ENCODE data around the gene CLASP2.

CLASP2 gene

GRCh38 chr3:33629219-33629618, 88.8 kb downstream of the CLASP2 start:
- no peak for DNase-seq

- no peak for DNase-seq
These were observed 93.3 kb downstream of the CLASP2 start for GRCh38 chr3:33624756-33625155.

GRCh38 chr3:33613041-33613440, 105.0 kb downstream of the CLASP2 start:
- no peak for DNase-seq

- no peak for DNase-seq
These were observed 105.4 kb downstream of the CLASP2 start for GRCh38 chr3:33612607-33613006.

- DNase-seq = no peak
These were observed 115.2 kb downstream of the CLASP2 start for GRCh38 chr3:33602829-33603228.

GRCh38 chr3:33597257-33597689, 120.8 kb downstream of the CLASP2 start:
- DNase-seq = no peak

GRCh38 chr3:33592999-33593398, 125.1 kb downstream of the CLASP2 start:
- DNase-seq = no peak

GRCh38 chr3:33590541-33590940, 127.5 kb downstream of the CLASP2 start:
- DNase-seq = no peak

GRCh38 chr3:33586402-33586801, 131.7 kb downstream of the CLASP2 start:
- no peak for DNase-seq

- DNase-seq = no peak
These were observed 135.8 kb downstream of the CLASP2 start for GRCh38 chr3:33582234-33582633.

GRCh38 chr3:33581666-33582065, 136.4 kb downstream of the CLASP2 start:
- no peak for DNase-seq

- no peak for DNase-seq
These were observed 138.2 kb downstream of the CLASP2 start for GRCh38 chr3:33579840-33580239.

- DNase-seq = no peak
These were observed 138.9 kb downstream of the CLASP2 start for GRCh38 chr3:33579178-33579510.

- DNase-seq = no peak
These were observed 139.5 kb downstream of the CLASP2 start for GRCh38 chr3:33578325-33579177.

GRCh38 chr3:33577588-33577987, 140.5 kb downstream of the CLASP2 start:
- DNase-seq = no peak

GRCh38 chr3:33577173-33577572, 140.9 kb downstream of the CLASP2 start:
- DNase-seq = no peak

- DNase-seq = no peak
These were observed 142.7 kb downstream of the CLASP2 start for GRCh38 chr3:33575311-33575710.

GRCh38 chr3:33557829-33558228, 160.2 kb downstream of the CLASP2 start:
- DNase-seq = no peak

- no peak for DNase-seq
These were observed 160.8 kb downstream of the CLASP2 start for GRCh38 chr3:33557279-33557678.

- no peak for DNase-seq
These were observed 171.0 kb downstream of the CLASP2 start for GRCh38 chr3:33547101-33547500.

- no peak for DNase-seq
These were observed 173.9 kb downstream of the CLASP2 start for GRCh38 chr3:33544126-33544525.

GRCh38 chr3:33543601-33544000, 174.5 kb downstream of the CLASP2 start:
- no peak for DNase-seq

- DNase-seq = no peak
These were observed 176.1 kb downstream of the CLASP2 start for GRCh38 chr3:33541918-33542317.

- no peak for DNase-seq
These were observed 179.2 kb downstream of the CLASP2 start for GRCh38 chr3:33538678-33539339.

GRCh38 chr3:33537133-33537532, 180.9 kb downstream of the CLASP2 start:
- DNase-seq = no peak

All from NCI-H187 (cell line).